Tibial artery (tissue), 4 donors: ENCODE measurements around the gene GTF2IRD1.
"Not testable (repeated sequence)": the region's sequence is repeated elsewhere in the genome, so short reads cannot be mapped to it uniquely, and the experiment has no call there.

Experiments used
- DNase-seq, 2 donors: peaks; one replicate each; pipeline ENCODE4 v3.0.0-alpha.2; 2019
- H3K27ac ChIP-seq, 2 donors: fragments of 200-600 bp; sonication (generic) in 1 of 2; 1 replicate in 1 of 2; 2 replicates in 1 of 2; pipeline ENCODE4 v1.5.1; 2018 to 2019; ENCODE audit warnings: mild to moderate bottlenecking in 1 of 2
- H3K27me3 ChIP-seq, 2 donors: fragments of 200-600 bp; sonication (generic) in 1 of 2; one replicate each; pipeline versions ENCODE4 v1.5.1 to v1.6.0; 2016 to 2019
- H3K36me3 ChIP-seq, 3 donors: fragments of 200-600 bp; sonication (generic) in 2 of 3; one replicate each; pipeline ENCODE4 v1.5.1; 2016 to 2019; ENCODE audit warnings: mild to moderate bottlenecking in 2 of 3
- H3K4me1 ChIP-seq, 4 donors: fragments of 200-600 bp; sonication (generic) in 2 of 4; 1 replicate in 3 of 4; 2 replicates in 1 of 4; pipeline ENCODE4 v1.5.1; 2016 to 2019
- H3K4me3 ChIP-seq, 2 donors: fragments of 200-600 bp; sonication (generic) in 1 of 2; 1 replicate in 1 of 2; 2 replicates in 1 of 2; pipeline ENCODE4 v1.5.1; 2018 to 2019; ENCODE audit warnings: mild to moderate bottlenecking in 2 of 2
- H3K9me3 ChIP-seq, 3 donors: fragments of 200-600 bp; sonication (generic) in 1 of 3; one replicate each; pipeline ENCODE4 v1.5.1; 2016 to 2019
- CTCF ChIP-seq, 2 experiments: fragments of 200-600 bp in 1 of 2; fragments of 450-650 bp in 1 of 2; IDR thresholded peaks; one replicate each; pipeline ENCODE4 v1.5.1; 2017 to 2019; ENCODE audit warnings: antibody characterized with exemption in 2 of 2, mild to moderate bottlenecking in 1 of 2, moderate library complexity in 1 of 2
- intact Hi-C: fragments of 100-400 bp; cut with DNase I; formaldehyde crosslinking; loops from one replicate; pipeline ENCODE4 v1.15.0; 2023; ENCODE audit warnings: low total_unique reads

The GTF2IRD1 gene

GRCh38 chr7:74525140-74525539 lies 71.4 kb downstream of the GTF2IRD1 start:
- intact Hi-C loops, result no loop called here
- no peak for TF ChIP-seq CTCF (IDR thresholded peaks at IDR 0.05)
- peaks cover 24 to 72% (median 57%) of the 10 kb centered on the region in 3 donors for H3K36me3 ChIP-seq
- H3K27ac ChIP-seq, result no peak overlapping the region
- DNase-seq, result no peak
- H3K4me3 ChIP-seq, result no peak overlapping the region
- no peaks in the 10 kb centered on the region for H3K4me1 ChIP-seq
- H3K27me3 ChIP-seq, result no peaks in the 10 kb centered on the region
- H3K9me3 ChIP-seq, result peaks cover 0 to 5% (median 3%) of the 10 kb centered on the region in 3 donors

GRCh38 chr7:74525881-74526280 lies 72.2 kb downstream of the GTF2IRD1 start:
- Histone ChIP-seq H3K4me1 (no peaks in the 10 kb centered on the region), H3K36me3 (peaks cover 24 to 72% (median 60%) of the 10 kb centered on the region in 3 donors), H3K27me3 (no peaks in the 10 kb centered on the region), H3K4me3 (no peak overlapping the region), H3K9me3 (peaks cover 0 to 5% (median 3%) of the 10 kb centered on the region in 3 donors), H3K27ac (no peak overlapping the region)
- TF ChIP-seq CTCF (IDR thresholded peaks at IDR 0.05), result no peak
- intact Hi-C loops, result no loop called here
- DNase-seq, result no peak

GRCh38 chr7:74526780-74527179 lies 73.1 kb downstream of the GTF2IRD1 start:
- Histone ChIP-seq H3K4me1 (no peaks in the 10 kb centered on the region), H3K9me3 (peaks cover 0 to 2% (median 1%) of the 10 kb centered on the region in 3 donors), H3K4me3 (no peak overlapping the region), H3K27ac (no peak overlapping the region), H3K36me3 (peaks cover 15 to 72% (median 55%) of the 10 kb centered on the region in 3 donors), H3K27me3 (no peaks in the 10 kb centered on the region)
- TF ChIP-seq CTCF (IDR thresholded peaks at IDR 0.05), result no peak
- DNase-seq, result no peak
- intact Hi-C loops, result no loop called here

GRCh38 chr7:74527842-74528241 lies 74.1 kb downstream of the GTF2IRD1 start:
- Histone ChIP-seq H3K27ac (no peak overlapping the region), H3K36me3 (peaks cover 13 to 72% (median 55%) of the 10 kb centered on the region in 3 donors), H3K9me3 (no peaks in the 10 kb centered on the region), H3K4me1 (no peaks in the 10 kb centered on the region), H3K27me3 (no peaks in the 10 kb centered on the region), H3K4me3 (no peak overlapping the region)
- intact Hi-C loops, result no loop called here
- DNase-seq, result no peak
- no peak for TF ChIP-seq CTCF (IDR thresholded peaks at IDR 0.05)

- H3K4me1 ChIP-seq, H3K27ac ChIP-seq, intact Hi-C loops, H3K27me3 ChIP-seq, H3K4me3 ChIP-seq, DNase-seq, H3K9me3 ChIP-seq: not testable (repeated sequence)
- peaks cover 13 to 73% (median 52%) of the 10 kb centered on the region in 3 donors for H3K36me3 ChIP-seq
Observed at GRCh38 chr7:74528773-74529172, 75.1 kb downstream of the GTF2IRD1 start.

GRCh38 chr7:74535951-74536356 lies 82.2 kb downstream of the GTF2IRD1 start:
- no peaks in the 10 kb centered on the region for H3K9me3 ChIP-seq
- H3K27ac ChIP-seq, result no peak overlapping the region
- H3K4me3 ChIP-seq, result no peak overlapping the region
- no peaks in the 10 kb centered on the region for H3K4me1 ChIP-seq
- no peaks in the 10 kb centered on the region for H3K27me3 ChIP-seq
- H3K36me3 ChIP-seq, result peaks cover 0 to 93% (median 38%) of the 10 kb centered on the region in 3 donors
- no peak for TF ChIP-seq CTCF (IDR thresholded peaks at IDR 0.05)
- DNase-seq, result no peak
- intact Hi-C loops, result loop anchor here (10.0 kb wide), 1 partner anchor 91 kb away; no protein-coding TSS in a partner anchor

GRCh38 chr7:74541937-74542336 lies 88.2 kb downstream of the GTF2IRD1 start:
- H3K9me3 ChIP-seq, H3K27ac ChIP-seq, H3K4me3 ChIP-seq, DNase-seq, H3K27me3 ChIP-seq, H3K4me1 ChIP-seq, intact Hi-C loops: not testable (repeated sequence)
- peaks cover 16 to 67% (median 44%) of the 10 kb centered on the region in 3 donors for H3K36me3 ChIP-seq
